Esophagus squamous epithelium (tissue), 4 donors: Measurements from ENCODE around the gene STK4.

ENCODE experiments used
- CTCF ChIP-seq, 6 experiments: fragments of 450-650 bp in 4 of 6; fragments of 200-600 bp in 2 of 6; sonication (generic) in 2 of 6; IDR thresholded peaks; one replicate each; pipeline ENCODE4 v1.5.1; 2016 to 2019; ENCODE audit warnings: antibody characterized with exemption in 6 of 6, mild to moderate bottlenecking in 4 of 6, moderate library complexity in 4 of 6
- POLR2A ChIP-seq, 4 donors: fragments of 450-650 bp; IDR thresholded peaks; one replicate each; pipeline ENCODE4 v1.6.1; 2017; ENCODE audit warnings: antibody characterized with exemption in 4 of 4, mild to moderate bottlenecking in 4 of 4, moderate library complexity in 3 of 4

DNA sequence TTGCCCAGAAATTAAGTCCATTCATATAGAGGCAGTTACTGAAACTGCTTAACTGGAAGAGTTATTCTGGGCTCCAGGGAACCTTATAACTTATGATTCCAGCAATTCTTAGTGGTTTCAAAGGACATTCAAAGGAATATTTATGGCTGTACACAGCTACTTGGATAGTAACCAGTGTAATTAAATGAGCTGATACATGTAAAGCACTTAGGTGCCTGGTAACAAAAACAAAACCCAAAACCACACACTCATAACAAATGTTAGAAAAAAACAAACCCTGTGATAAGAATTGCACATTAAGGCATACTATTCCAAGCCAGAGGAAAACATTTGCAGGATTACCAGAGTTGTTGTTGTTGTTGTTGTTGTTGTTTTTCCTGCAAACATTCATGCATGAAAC lies 51.5 kb downstream of the STK4 start:
- TF ChIP-seq POLR2A (IDR thresholded peaks at IDR 0.05) (no peak), CTCF (IDR thresholded peaks at IDR 0.05) (no peak)
